ENCODE data around the gene ZNF562. TPM values are rescaled to one million over a fixed set of nuclear protein-coding genes. Genes with fewer than 3 reads are reported as not detected.

ZNF562 gene
- total RNA-seq, 4 donors from 2014 or later = 26.3 to 45.6 (median 34.0) TPM

- intact Hi-C loops (cut with DNase I) = no loop called here
- H3K36me3 ChIP-seq = peaks cover 0 to 56% (median 0%) of the 10 kb centered on the region in 3 donors
- no peak for TF ChIP-seq CTCF (IDR thresholded peaks at IDR 0.05)
- TF ChIP-seq POLR2A (IDR thresholded peaks at IDR 0.05) = no peak
- WGBS, 2 donors = 90 to 96% methylated on average over 6 of the region's 6 CpGs
- no peaks in the 10 kb centered on the region for H3K27me3 ChIP-seq
- H3K27ac ChIP-seq = no peak overlapping the region
- no peaks in the 10 kb centered on the region for H3K4me1 ChIP-seq
- H3K9me3 ChIP-seq = peaks cover 0 to 23% (median 7%) of the 10 kb centered on the region in 3 donors
- no peak for DNase-seq
- H3K4me3 ChIP-seq = no peak overlapping the region
Observed at GRCh38 chr19:9641810-9642209, 33.1 kb downstream of the ZNF562 start.

- TF ChIP-seq CTCF (IDR thresholded peaks at IDR 0.05) = no peak
- TF ChIP-seq POLR2A (IDR thresholded peaks at IDR 0.05) = no peak
- H3K4me1 ChIP-seq = no peaks in the 10 kb centered on the region
- WGBS, 2 donors = 30 to 33% methylated on average over 1 of the region's 1 CpG
- H3K9me3 ChIP-seq = peaks cover 0 to 30% (median 7%) of the 10 kb centered on the region in 3 donors
- no peak for DNase-seq
- no peak overlapping the region for H3K27ac ChIP-seq
- H3K4me3 ChIP-seq = no peak overlapping the region
- no peaks in the 10 kb centered on the region for H3K27me3 ChIP-seq
- intact Hi-C loops (cut with DNase I) = no loop called here
- peaks cover 0 to 56% (median 0%) of the 10 kb centered on the region in 3 donors for H3K36me3 ChIP-seq
Observed at GRCh38 chr19:9640956-9641355, 33.9 kb downstream of the ZNF562 start.

GRCh38 chr19:9636018-9636417, 38.9 kb downstream of the ZNF562 start:
- WGBS, 2 donors = 93 to 98% methylated on average over 5 of the region's 5 CpGs
- intact Hi-C loops (cut with DNase I) = no loop called here
- Histone ChIP-seq H3K27me3 (no peaks in the 10 kb centered on the region), H3K36me3 (peaks cover 0 to 55% (median 9%) of the 10 kb centered on the region in 3 donors), H3K27ac (no peak overlapping the region), H3K4me3 (no peak overlapping the region), H3K4me1 (no peaks in the 10 kb centered on the region), H3K9me3 (peaks cover 0 to 16% (median 0%) of the 10 kb centered on the region in 3 donors)
- TF ChIP-seq CTCF (IDR thresholded peaks at IDR 0.05) = no peak
- no peak for TF ChIP-seq POLR2A (IDR thresholded peaks at IDR 0.05)
- no peak for DNase-seq

GRCh38 chr19:9627856-9628255, 47.0 kb downstream of the ZNF562 start:
- intact Hi-C loops (cut with DNase I) = loop anchor here (5.0 kb wide), 1 partner anchor 169 kb away; no protein-coding TSS in a partner anchor
- no peak overlapping the region for H3K4me3 ChIP-seq
- peaks cover 0 to 13% (median 8%) of the 10 kb centered on the region in 3 donors for H3K36me3 ChIP-seq
- no peak for TF ChIP-seq POLR2A (IDR thresholded peaks at IDR 0.05)
- TF ChIP-seq CTCF (IDR thresholded peaks at IDR 0.05) = no peak
- WGBS, 2 donors = 93 to 94% methylated on average over 2 of the region's 2 CpGs
- H3K27ac ChIP-seq = no peak overlapping the region
- H3K9me3 ChIP-seq = no peaks in the 10 kb centered on the region
- peaks cover 0 to 17% (median 8%) of the 10 kb centered on the region in 3 donors for H3K4me1 ChIP-seq
- DNase-seq = no peak
- no peaks in the 10 kb centered on the region for H3K27me3 ChIP-seq

- no peak for DNase-seq
- Histone ChIP-seq H3K27ac (peak overlapping the region; percentile 87 to 96 (median 94)), H3K4me1 (peaks cover 7 to 46% (median 27%) of the 10 kb centered on the region in 3 donors), H3K36me3 (peaks cover 0 to 22% (median 10%) of the 10 kb centered on the region in 3 donors), H3K9me3 (no peaks in the 10 kb centered on the region), H3K4me3 (peak overlapping the region in 3 of 4 donors; percentile 68 to 91 (median 74)), H3K27me3 (no peaks in the 10 kb centered on the region)
- 10 to 34% methylated on average over 2 of the region's 2 CpGs for WGBS, 2 donors
- intact Hi-C loops (cut with DNase I) = no loop called here
- TF ChIP-seq POLR2A (IDR thresholded peaks at IDR 0.05) (no peak), CTCF (IDR thresholded peaks at IDR 0.05) (no peak)
Observed at GRCh38 chr19:9622531-9622930, 52.4 kb downstream of the ZNF562 start.
